Loucy (cell line): ENCODE data around the gene STX8.
"Not testable (repeated sequence)": the region's sequence is repeated elsewhere in the genome, so short reads cannot be mapped to it uniquely, and the experiment has no call there.

Source experiments
- CTCF ChIP-seq: fragments of 200-600 bp; sonication (generic); conservative IDR thresholded peaks from 2 replicates; pipeline ENCODE4 v1.5.1; 2014; ENCODE audit warnings: mild to moderate bottlenecking, antibody characterized with exemption, low read length
- EZH2phosphoT487 ChIP-seq: fragments of 200-600 bp; IDR thresholded peaks from 2 replicates; pipeline ENCODE4 v1.6.1; 2018; ENCODE audit warnings: antibody characterized with exemption, mild to moderate bottlenecking, moderate library complexity, borderline replicate concordance

DNA sequence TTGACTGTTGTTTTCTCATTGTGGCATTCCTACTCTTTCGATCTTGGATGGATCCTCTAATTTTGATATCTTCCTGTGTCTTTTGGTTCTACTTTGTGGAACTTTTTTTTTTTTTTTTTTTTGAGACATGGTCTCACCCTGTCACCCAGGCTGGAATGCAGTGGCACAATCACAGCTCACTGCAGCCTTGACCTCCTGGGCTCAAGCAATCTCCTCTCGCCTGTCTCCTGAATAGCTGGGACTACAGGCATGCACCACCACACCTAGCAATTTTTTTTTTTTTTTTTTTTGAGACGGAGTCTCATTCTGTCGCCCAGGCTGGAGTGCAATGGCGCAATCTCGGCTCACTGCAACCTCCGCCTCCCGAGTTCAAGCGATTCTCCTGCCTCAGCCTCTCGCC lies 220.4 kb downstream of the STX8 start:
- not testable (repeated sequence) for TF ChIP-seq CTCF, EZH2phosphoT487
